Measurements from ENCODE around the gene SETX. TPM values are rescaled to one million over a fixed set of nuclear protein-coding genes. Genes with fewer than 3 reads are reported as not detected.
"Not testable (repeated sequence)": the region's sequence is repeated elsewhere in the genome, so short reads cannot be mapped to it uniquely, and the experiment has no call there.

SETX gene
- total RNA-seq, 1 donor from 2014 or later, result 45.6 TPM

- H3K27me3 ChIP-seq (ENCODE audit: insufficient read depth, low read length), result no peaks in the 10 kb centered on the region
- H3K4me3 ChIP-seq (ENCODE audit: insufficient read depth, low read depth, low read length), result no peak overlapping the region
- H3K79me2 ChIP-seq (ENCODE audit: insufficient read depth, low read length), result no peaks in the 10 kb centered on the region
- DNase-seq (ENCODE audit: low read depth) (no peak), FAIRE-seq (no peak)
- Mint-ChIP-seq H3K27me3 (ENCODE audit: low read depth, unreplicated experiment) (no peaks in the 10 kb centered on the region), H3K27ac (ENCODE audit: unreplicated experiment) (no peak overlapping the region), H3K36me3 (ENCODE audit: low read depth, unreplicated experiment) (peaks cover 21% of the 10 kb centered on the region), H3K4me1 (ENCODE audit: low read depth, unreplicated experiment) (no peaks in the 10 kb centered on the region), H3K4me3 (ENCODE audit: unreplicated experiment) (no peak overlapping the region), H3K9me3 (ENCODE audit: unreplicated experiment) (no peaks in the 10 kb centered on the region)
- no peaks in the 10 kb centered on the region for H3K4me1 ChIP-seq (ENCODE audit: insufficient read depth, low read length)
- H2AFZ ChIP-seq (ENCODE audit: low read depth, low read length), result no peak overlapping the region
- no peak for TF ChIP-seq CTCF (IDR thresholded peaks at IDR 0.05; ENCODE audit: insufficient read depth, low read depth, low read length)
- TF ChIP-seq EZH2 (IDR thresholded peaks at IDR 0.05; ENCODE audit: insufficient read depth, low read length), result no peak
- H3K27ac ChIP-seq (ENCODE audit: low read depth, low read length), result no peak overlapping the region
- peaks cover 30% of the 10 kb centered on the region for H3K36me3 ChIP-seq (ENCODE audit: insufficient read depth, low read length)
- H3K9me3 ChIP-seq (ENCODE audit: insufficient read depth, low read depth, low read length), result no peaks in the 10 kb centered on the region
- no peaks in the 10 kb centered on the region for H4K20me1 ChIP-seq (ENCODE audit: insufficient read depth, low read length)
- H3K4me2 ChIP-seq (ENCODE audit: low read length), result no peak overlapping the region
- no peak overlapping the region for H3K9ac ChIP-seq (ENCODE audit: low read length)
These were observed 28.7 kb upstream of the SETX start for GRCh38 chr9:132383462-132383883.

GRCh38 chr9:132381966-132382541, 27.3 kb upstream of the SETX start:
- Histone ChIP-seq H3K4me1 (ENCODE audit: insufficient read depth, low read length) (no peaks in the 10 kb centered on the region), H3K9me3 (ENCODE audit: insufficient read depth, low read depth, low read length) (no peaks in the 10 kb centered on the region), H2AFZ (ENCODE audit: low read depth, low read length) (no peak overlapping the region), H3K4me3 (ENCODE audit: insufficient read depth, low read depth, low read length) (no peak overlapping the region), H3K36me3 (ENCODE audit: insufficient read depth, low read length) (peaks cover 30% of the 10 kb centered on the region), H3K27me3 (ENCODE audit: insufficient read depth, low read length) (no peaks in the 10 kb centered on the region), H3K4me2 (ENCODE audit: low read length) (no peak overlapping the region), H3K79me2 (ENCODE audit: insufficient read depth, low read length) (no peaks in the 10 kb centered on the region), H4K20me1 (ENCODE audit: insufficient read depth, low read length) (no peaks in the 10 kb centered on the region), H3K9ac (ENCODE audit: low read length) (no peak overlapping the region), H3K27ac (ENCODE audit: low read depth, low read length) (no peak overlapping the region)
- DNase-seq (ENCODE audit: low read depth) (no peak), FAIRE-seq (no peak)
- Mint-ChIP-seq H3K27me3 (ENCODE audit: low read depth, unreplicated experiment) (no peaks in the 10 kb centered on the region), H3K9me3 (ENCODE audit: unreplicated experiment) (no peaks in the 10 kb centered on the region), H3K27ac (ENCODE audit: unreplicated experiment) (no peak overlapping the region), H3K36me3 (ENCODE audit: low read depth, unreplicated experiment) (peaks cover 12% of the 10 kb centered on the region), H3K4me3 (ENCODE audit: unreplicated experiment) (no peak overlapping the region), H3K4me1 (ENCODE audit: low read depth, unreplicated experiment) (no peaks in the 10 kb centered on the region)
- TF ChIP-seq EZH2 (IDR thresholded peaks at IDR 0.05; ENCODE audit: insufficient read depth, low read length), result no peak
- TF ChIP-seq CTCF (IDR thresholded peaks at IDR 0.05; ENCODE audit: insufficient read depth, low read depth, low read length), result no peak

- DNase-seq (ENCODE audit: low read depth); H3K4me1 ChIP-seq (ENCODE audit: insufficient read depth, low read length); H4K20me1 ChIP-seq (ENCODE audit: insufficient read depth, low read length); H3K4me1 Mint-ChIP-seq (ENCODE audit: low read depth, unreplicated experiment); H3K9me3 ChIP-seq (ENCODE audit: insufficient read depth, low read depth, low read length); H3K27ac ChIP-seq (ENCODE audit: low read depth, low read length); H3K79me2 ChIP-seq (ENCODE audit: insufficient read depth, low read length); H3K4me3 Mint-ChIP-seq (ENCODE audit: unreplicated experiment); H3K4me3 ChIP-seq (ENCODE audit: insufficient read depth, low read depth, low read length); H3K9me3 Mint-ChIP-seq (ENCODE audit: unreplicated experiment); H3K27ac Mint-ChIP-seq (ENCODE audit: unreplicated experiment); H3K27me3 ChIP-seq (ENCODE audit: insufficient read depth, low read length); H3K9ac ChIP-seq (ENCODE audit: low read length); FAIRE-seq; H3K27me3 Mint-ChIP-seq (ENCODE audit: low read depth, unreplicated experiment); H2AFZ ChIP-seq (ENCODE audit: low read depth, low read length); H3K4me2 ChIP-seq (ENCODE audit: low read length): not testable (repeated sequence)
- peaks cover 26% of the 10 kb centered on the region for H3K36me3 ChIP-seq (ENCODE audit: insufficient read depth, low read length)
- H3K36me3 Mint-ChIP-seq (ENCODE audit: low read depth, unreplicated experiment), result peaks cover 13% of the 10 kb centered on the region
These were observed 23.6 kb upstream of the SETX start for GRCh38 chr9:132378416-132378815.

GRCh38 chr9:132377769-132378168, 23.0 kb upstream of the SETX start:
- not testable (repeated sequence) for H3K27ac Mint-ChIP-seq (ENCODE audit: unreplicated experiment); H3K27ac ChIP-seq (ENCODE audit: low read depth, low read length); H3K9me3 Mint-ChIP-seq (ENCODE audit: unreplicated experiment); H3K4me3 ChIP-seq (ENCODE audit: insufficient read depth, low read depth, low read length); H3K27me3 ChIP-seq (ENCODE audit: insufficient read depth, low read length); H4K20me1 ChIP-seq (ENCODE audit: insufficient read depth, low read length); H3K4me1 Mint-ChIP-seq (ENCODE audit: low read depth, unreplicated experiment); H3K4me3 Mint-ChIP-seq (ENCODE audit: unreplicated experiment); H3K4me2 ChIP-seq (ENCODE audit: low read length); H3K9me3 ChIP-seq (ENCODE audit: insufficient read depth, low read depth, low read length); H3K79me2 ChIP-seq (ENCODE audit: insufficient read depth, low read length); H3K4me1 ChIP-seq (ENCODE audit: insufficient read depth, low read length); FAIRE-seq; H3K27me3 Mint-ChIP-seq (ENCODE audit: low read depth, unreplicated experiment); DNase-seq (ENCODE audit: low read depth); H2AFZ ChIP-seq (ENCODE audit: low read depth, low read length); H3K9ac ChIP-seq (ENCODE audit: low read length)
- H3K36me3 Mint-ChIP-seq (ENCODE audit: low read depth, unreplicated experiment), result peaks cover 13% of the 10 kb centered on the region
- peaks cover 26% of the 10 kb centered on the region for H3K36me3 ChIP-seq (ENCODE audit: insufficient read depth, low read length)

All from astrocyte (in vitro differentiated cells and primary cell).